Adipocyte (in vitro differentiated cells): ENCODE measurements around the gene DUSP8.

Experiments
- DNase-seq: peaks from one replicate; pipeline ENCODE4 v3.0.0-alpha.2; 2015; ENCODE audit warnings: low read depth
- H3K27me3 ChIP-seq: replicated peaks from 2 replicates; pipeline ENCODE4 v1.7.0; 2013; ENCODE audit warnings: mild to moderate bottlenecking, low read length, moderate library complexity; ENCODE audit not compliant: control insufficient read depth, insufficient read depth
- H3K36me3 ChIP-seq: 2 replicates; pipeline ENCODE4 v1.7.0; 2013; ENCODE audit warnings: low read length, mild to moderate bottlenecking, moderate library complexity; ENCODE audit not compliant: control insufficient read depth, insufficient read depth, severe bottlenecking
- H3K4me1 ChIP-seq: 2 replicates; pipeline ENCODE4 v1.7.0; 2013; ENCODE audit warnings: mild to moderate bottlenecking, low read length, moderate library complexity; ENCODE audit not compliant: control insufficient read depth, insufficient read depth
- H3K4me3 ChIP-seq: 2 replicates; pipeline ENCODE4 v1.7.0; 2013; ENCODE audit warnings: mild to moderate bottlenecking, low read length, moderate library complexity
- H3K9ac ChIP-seq: 2 replicates; pipeline ENCODE4 v1.7.0; 2013; ENCODE audit warnings: mild to moderate bottlenecking, low read length, moderate library complexity
- H3K9me3 ChIP-seq: 2 replicates; pipeline ENCODE4 v1.7.0; 2013; ENCODE audit warnings: mild to moderate bottlenecking, low read length, moderate library complexity; ENCODE audit not compliant: control insufficient read depth

The DUSP8 gene

DNA sequence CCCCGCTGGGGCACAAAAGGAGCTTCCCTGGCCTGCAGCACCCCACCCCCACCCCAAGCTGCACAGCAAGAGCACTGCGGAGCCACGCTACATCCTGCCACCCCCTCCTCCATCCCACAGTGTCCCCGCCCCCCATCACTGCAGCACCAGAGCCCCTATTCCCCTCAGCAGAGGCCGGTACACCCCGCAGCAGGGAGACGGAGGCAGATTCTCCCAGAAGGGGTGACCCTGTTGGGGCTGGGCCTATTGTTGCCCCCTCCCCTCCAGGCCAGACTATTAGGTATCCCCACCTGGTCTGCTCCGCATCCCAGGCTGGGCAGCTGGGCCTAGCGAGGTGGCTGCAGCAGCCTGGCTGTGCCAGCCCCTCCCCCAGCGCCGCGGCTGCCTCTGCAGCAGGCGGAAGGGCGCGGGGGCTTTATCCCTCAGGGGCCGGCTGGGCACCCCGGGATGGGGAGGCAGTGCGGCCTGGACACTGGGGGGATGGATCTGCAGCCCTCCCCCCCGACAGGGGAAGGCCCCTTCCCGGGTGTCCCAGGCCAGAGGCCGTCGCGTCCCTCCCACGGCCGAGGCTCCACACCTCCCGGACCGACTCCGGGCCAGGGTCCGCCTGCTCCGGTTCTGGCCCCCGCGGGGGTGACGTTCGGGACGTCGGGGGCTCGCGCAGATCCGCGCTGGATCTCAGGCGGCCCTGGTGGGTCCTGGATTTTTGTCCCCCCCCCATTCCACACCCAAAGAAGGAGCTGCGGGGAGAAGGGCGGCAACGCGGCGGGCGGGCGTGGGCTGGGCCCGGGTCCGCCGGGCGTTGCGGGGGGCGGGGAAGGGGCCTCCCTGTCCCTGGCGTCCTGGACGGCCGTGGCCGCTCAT, 943 bp downstream of the DUSP8 start:
- peaks cover 14% of the 10 kb centered on the region for H3K27me3 ChIP-seq
- no peak for DNase-seq

DNA sequence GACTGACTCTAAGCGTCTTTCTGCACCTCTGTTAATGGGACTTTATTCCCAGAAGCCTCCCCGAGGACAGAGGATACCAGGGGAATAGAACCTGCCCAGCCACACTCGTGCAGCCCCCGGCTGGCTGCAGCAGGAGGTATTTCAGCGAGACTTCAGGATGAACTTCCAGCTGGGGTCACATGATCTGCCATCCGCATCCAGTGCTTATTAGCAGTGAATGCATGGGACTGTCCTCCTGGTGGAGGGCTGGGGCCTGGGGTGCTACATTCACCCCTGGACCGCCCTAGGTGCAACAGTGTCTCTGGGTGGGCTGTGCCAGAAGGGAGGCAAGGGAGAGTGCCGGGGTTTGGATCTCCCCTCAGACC, 1.6 kb downstream of the DUSP8 start:
- peaks cover 3% of the 10 kb centered on the region for H3K4me1 ChIP-seq
- no peak overlapping the region for H3K4me3 ChIP-seq
- no peak for DNase-seq
- H3K9ac ChIP-seq = no peak overlapping the region
- peaks cover 16% of the 10 kb centered on the region for H3K27me3 ChIP-seq
- no peaks in the 10 kb centered on the region for H3K9me3 ChIP-seq
- no peaks in the 10 kb centered on the region for H3K36me3 ChIP-seq

More for the DNA sequence above, 943 bp downstream of the DUSP8 start:
- H3K9me3 ChIP-seq = no peaks in the 10 kb centered on the region
- no peaks in the 10 kb centered on the region for H3K36me3 ChIP-seq
- H3K9ac ChIP-seq = no peak overlapping the region
- H3K4me1 ChIP-seq = peaks cover 3% of the 10 kb centered on the region
- H3K4me3 ChIP-seq = no peak overlapping the region

DNA sequence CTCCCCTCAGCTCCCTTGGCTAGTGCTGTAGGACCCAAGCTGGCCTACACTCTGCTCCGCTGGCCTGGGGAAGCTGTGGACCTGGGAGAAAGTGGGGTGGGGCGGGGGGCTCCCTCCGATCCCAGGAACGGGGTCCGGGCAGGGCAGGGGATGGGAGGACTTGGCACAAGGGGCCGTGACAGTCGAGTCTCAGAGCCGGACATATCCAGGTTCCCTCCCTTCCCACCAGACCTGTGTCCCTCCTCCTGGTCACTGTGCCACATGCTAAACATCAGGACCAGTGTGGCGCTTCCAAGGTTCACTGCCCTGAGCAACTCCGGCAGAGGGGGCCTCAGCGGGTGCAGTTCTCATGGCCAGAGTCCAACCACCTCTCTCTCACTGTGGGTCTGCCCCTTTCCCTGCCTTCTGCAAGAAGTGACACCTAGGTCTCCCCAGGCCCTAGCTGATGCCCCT, 2.0 kb downstream of the DUSP8 start:
- Histone ChIP-seq H3K9ac (no peak overlapping the region), H3K9me3 (no peaks in the 10 kb centered on the region), H3K4me1 (peaks cover 3% of the 10 kb centered on the region), H3K4me3 (no peak overlapping the region), H3K36me3 (no peaks in the 10 kb centered on the region), H3K27me3 (peaks cover 15% of the 10 kb centered on the region)
- DNase-seq = no peak

DNA sequence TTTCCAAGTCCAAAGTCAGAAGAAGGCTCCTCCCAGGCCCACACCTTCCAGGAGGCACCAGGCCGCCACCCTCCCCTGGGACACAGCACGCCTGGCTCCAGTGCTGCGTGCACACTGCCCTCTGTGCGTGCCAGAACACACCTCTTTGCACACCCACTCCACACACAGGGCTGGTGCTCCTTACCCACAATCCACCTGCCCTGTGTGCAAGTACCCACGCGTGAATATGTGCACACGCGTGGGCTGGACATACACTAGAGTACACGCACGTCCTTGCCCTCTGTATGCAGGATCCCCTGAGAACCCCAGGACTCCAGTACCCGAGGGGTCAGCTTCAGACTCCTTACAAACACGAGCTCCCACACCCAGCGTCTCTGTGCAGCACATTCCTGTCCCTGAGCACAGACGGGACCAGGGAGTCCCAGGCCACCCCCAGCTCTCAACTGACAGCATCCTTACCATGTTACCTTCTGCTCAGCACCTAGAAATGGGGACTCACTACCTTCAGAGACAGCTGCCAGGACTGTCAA, 2.8 kb downstream of the DUSP8 start:
- Histone ChIP-seq H3K9ac (no peak overlapping the region), H3K4me1 (peaks cover under 1% of the 10 kb centered on the region), H3K27me3 (peaks cover 14% of the 10 kb centered on the region), H3K9me3 (no peaks in the 10 kb centered on the region), H3K4me3 (no peak overlapping the region), H3K36me3 (no peaks in the 10 kb centered on the region)
- DNase-seq = no peak

DNA sequence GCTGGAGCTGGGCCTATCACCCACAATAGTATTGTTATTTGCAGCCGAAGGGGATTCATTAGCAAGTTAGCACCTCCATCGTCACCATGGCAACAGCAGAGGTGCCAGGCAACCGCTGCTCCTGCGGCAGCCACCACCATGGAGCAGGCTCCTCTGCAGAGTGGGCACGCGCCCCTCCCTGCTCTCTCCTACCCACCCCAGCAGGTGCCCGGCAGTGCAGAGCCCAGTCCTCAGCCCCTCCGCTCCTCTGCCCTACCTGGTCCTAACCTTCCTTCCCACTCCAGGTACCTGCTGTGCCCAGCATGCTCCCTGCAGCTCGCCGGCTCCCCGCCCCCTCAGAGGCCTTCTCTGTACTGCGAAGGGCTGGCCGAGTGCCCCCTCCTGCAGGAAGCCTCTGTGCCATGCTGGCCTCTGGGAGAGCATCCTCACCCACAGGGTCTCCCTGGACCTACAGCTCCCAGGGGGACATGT, 3.6 kb downstream of the DUSP8 start:
- Histone ChIP-seq H3K9ac (no peak overlapping the region), H3K4me3 (no peak overlapping the region), H3K4me1 (no peaks in the 10 kb centered on the region), H3K9me3 (no peaks in the 10 kb centered on the region), H3K27me3 (peaks cover 6% of the 10 kb centered on the region), H3K36me3 (no peaks in the 10 kb centered on the region)
- DNase-seq = no peak

DNA sequence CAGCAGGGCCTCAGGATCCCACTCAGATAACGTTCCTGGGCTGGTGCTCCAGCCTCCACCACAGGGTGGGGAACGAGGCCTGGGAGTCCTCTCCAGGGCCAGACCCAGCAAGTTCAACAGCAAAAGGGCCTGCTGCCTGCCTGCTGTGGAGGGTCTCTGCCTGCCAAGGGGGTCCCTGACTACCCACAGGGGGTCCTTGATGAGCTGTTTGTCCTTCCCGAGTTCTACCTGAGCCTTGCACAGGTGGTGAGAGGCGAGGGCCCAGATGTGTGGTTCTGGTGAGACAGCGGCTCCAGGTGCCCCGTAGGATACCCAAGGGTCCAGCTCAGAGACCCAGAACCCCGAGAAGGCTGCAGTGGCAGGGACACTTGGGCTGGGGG, 4.4 kb downstream of the DUSP8 start:
- DNase-seq = no peak
- H3K27me3 ChIP-seq = peaks cover 4% of the 10 kb centered on the region
- no peak overlapping the region for H3K9ac ChIP-seq
- H3K9me3 ChIP-seq = no peaks in the 10 kb centered on the region
- no peaks in the 10 kb centered on the region for H3K36me3 ChIP-seq
- H3K4me3 ChIP-seq = no peak overlapping the region
- H3K4me1 ChIP-seq = no peaks in the 10 kb centered on the region

DNA sequence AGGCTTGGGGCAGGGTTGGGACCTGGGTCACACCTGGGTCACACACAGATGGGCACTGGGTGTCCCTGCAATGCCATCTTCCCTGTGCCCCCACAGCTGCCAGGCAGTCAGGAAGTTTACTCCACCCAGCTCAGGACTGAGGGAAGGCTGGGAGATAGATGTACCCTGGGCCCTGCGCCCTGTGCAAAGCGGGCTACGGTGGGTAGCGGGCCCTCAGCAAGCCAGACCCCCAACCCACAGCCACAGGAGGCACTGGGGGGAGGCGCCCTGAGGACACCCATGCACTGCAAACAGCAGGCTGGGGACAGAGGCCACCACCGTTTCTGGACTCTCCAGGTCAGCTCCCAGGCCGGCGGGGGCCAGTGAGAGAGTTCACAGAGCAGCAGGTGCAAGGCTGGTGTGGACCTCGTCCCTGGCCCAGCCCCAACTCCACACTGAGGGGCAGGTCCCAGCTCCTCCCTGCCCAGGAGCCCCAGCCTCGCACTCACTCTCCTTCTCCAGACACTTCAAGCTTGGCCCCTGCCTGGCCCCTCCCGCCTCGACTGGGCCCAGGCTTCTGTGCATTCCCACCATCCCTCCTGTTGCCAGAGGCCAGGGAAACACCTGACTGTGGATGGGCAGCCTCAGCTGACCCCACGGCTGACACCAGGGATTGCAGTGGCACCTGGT, 4.9 kb downstream of the DUSP8 start:
- no peaks in the 10 kb centered on the region for H3K36me3 ChIP-seq
- no peak for DNase-seq
- H3K27me3 ChIP-seq = peaks cover 4% of the 10 kb centered on the region
- no peaks in the 10 kb centered on the region for H3K4me1 ChIP-seq
- H3K9me3 ChIP-seq = no peaks in the 10 kb centered on the region
- no peak overlapping the region for H3K4me3 ChIP-seq
- no peak overlapping the region for H3K9ac ChIP-seq

DNA sequence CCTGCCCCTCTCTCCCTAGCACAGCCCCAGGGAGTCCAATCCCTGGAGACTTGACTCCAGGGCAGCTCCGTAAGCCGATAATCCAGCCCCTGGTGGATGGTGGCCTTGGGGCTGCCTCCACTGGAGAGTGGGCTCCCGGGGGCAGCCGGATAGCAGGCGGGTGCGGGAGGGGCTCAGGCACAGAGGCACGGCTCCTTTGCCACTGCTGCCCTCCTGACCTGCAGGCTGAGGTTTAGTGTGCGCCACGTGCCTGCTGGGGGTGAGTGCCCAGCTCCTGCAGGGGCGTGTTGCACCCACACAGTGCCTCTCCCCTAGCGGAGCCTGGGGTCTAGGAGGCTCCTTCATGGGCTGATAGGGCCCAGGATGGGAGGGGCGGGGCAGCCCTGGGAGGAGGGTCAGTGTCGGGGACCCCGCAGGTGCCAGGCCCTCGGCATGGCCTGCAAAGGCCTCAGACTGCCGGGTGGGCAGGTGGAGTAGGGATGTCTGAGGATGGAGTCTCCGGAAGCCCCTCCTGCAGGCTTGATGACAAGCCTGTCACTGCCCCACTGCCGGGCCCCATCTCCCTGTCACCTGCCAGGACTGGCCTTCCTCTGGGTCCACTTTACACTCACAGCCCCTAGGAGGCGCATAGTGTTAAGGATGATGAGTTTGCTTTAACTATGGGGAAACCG, 5.6 kb downstream of the DUSP8 start:
- H3K9ac ChIP-seq = no peak overlapping the region
- H3K4me1 ChIP-seq = peaks cover 3% of the 10 kb centered on the region
- H3K27me3 ChIP-seq = peaks cover 4% of the 10 kb centered on the region
- DNase-seq = no peak
- H3K4me3 ChIP-seq = no peak overlapping the region
- H3K9me3 ChIP-seq = no peaks in the 10 kb centered on the region
- H3K36me3 ChIP-seq = no peaks in the 10 kb centered on the region

DNA sequence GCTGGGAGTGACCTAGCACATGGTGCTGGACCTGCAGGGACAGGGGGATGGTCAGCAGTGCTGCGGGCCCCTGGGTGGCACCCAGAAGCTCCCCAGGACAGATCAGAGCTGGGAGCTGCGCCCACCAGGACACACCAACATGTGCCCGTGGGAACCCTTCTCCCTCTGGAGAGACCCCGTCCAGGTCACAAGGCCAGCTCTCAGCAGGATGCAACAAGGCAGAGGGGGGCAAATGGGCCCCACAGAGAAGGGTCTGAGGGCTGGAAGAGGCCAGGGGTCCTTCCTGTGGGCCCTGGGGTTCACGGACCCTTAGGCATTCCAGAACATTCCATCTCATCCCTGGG, 6.2 kb downstream of the DUSP8 start:
- peaks cover 4% of the 10 kb centered on the region for H3K27me3 ChIP-seq
- no peaks in the 10 kb centered on the region for H3K36me3 ChIP-seq
- H3K9me3 ChIP-seq = no peaks in the 10 kb centered on the region
- peaks cover 4% of the 10 kb centered on the region for H3K4me1 ChIP-seq
- no peak overlapping the region for H3K9ac ChIP-seq
- DNase-seq = no peak
- H3K4me3 ChIP-seq = no peak overlapping the region

DNA sequence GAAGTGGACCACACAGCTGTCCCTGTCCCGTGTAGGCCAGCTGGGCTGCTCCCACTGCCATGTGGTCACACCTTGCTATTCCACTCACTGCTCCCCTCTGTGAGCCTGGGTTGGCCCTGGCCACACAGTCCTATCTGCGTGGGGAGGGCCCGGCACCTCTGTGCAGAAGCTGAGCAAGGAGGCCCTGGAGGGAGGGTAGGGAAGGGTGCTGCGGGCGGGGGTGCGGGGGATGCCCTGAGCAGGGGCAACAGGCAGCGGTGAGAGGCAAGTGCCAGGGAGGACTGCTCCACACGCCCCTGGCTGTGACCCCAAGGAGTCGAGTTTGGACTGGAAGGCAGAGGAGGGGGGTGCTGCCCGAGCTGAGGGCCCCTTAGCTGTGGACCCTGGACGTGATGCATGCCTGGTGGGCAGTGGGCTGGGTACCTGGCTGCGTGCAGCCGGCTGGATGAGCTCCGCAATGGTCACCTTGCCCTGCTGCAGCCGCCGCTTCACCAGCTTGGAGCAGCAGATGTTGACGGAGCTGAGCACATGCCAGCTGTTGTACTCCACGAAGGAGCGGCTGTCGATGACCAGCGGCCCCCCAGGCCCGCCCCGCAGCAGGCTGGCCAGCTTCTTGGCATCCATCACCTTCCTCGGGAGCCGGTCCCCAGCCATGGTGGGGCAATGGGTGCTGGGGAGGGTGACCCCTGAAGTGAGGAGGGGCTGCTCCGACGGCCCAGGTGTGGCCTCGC, 6.7 kb downstream of the DUSP8 start:
- Histone ChIP-seq H3K36me3 (no peaks in the 10 kb centered on the region), H3K4me1 (peaks cover 4% of the 10 kb centered on the region), H3K27me3 (peaks cover 4% of the 10 kb centered on the region), H3K9ac (no peak overlapping the region), H3K4me3 (no peak overlapping the region), H3K9me3 (no peaks in the 10 kb centered on the region)
- no peak for DNase-seq
